NCI-H82 treated with DMSO at 0.1 percent for 48 hours (cell line): Measurements from ENCODE around the gene COL10A1.
A peak's percentile ranks its signal among the peaks of the same experiment; 100 is the strongest.
"Not testable (repeated sequence)": the region's sequence is repeated elsewhere in the genome, so short reads cannot be mapped to it uniquely, and the experiment has no call there.

Experiments
- DNase-seq: peaks from one replicate; lab custom pipeline; 2025; ENCODE audit not compliant: unreplicated experiment; lab: John Stamatoyannopoulos, UW

COL10A1 gene

DNA sequence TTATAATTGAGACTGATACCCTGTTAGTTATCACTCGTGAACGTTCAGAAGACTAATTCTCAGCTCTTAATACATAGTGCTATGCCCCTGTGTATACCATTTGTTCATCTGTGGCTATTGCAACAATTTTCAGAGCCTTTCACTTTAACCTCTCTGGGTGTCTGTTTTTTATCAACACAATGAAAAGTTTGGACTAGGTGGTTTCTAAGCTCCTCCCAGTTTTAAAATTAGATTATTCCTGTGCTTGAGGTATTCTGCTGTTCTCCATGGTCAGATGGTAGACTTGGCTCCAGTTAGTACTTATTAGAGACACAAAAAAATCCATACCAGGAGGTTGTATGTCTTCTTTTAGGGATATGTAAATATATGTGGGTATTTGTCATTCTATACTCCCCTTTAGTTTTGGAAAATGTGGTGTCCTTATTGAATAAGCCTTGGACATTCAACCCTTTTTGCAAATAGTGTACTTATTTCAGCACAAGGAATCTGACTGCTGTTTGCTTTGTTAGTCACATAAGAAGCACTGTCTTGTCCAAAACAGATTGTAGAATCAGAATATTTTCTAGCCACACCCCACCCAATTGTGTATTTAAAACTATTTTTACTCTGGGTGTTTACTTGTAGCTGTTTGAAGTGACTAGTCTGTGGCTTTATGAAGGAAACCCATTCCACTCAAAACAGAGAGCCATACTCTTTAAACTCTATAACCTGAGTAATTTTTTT, 2.0 kb upstream of the COL10A1 start:
- no peak for DNase-seq

DNA sequence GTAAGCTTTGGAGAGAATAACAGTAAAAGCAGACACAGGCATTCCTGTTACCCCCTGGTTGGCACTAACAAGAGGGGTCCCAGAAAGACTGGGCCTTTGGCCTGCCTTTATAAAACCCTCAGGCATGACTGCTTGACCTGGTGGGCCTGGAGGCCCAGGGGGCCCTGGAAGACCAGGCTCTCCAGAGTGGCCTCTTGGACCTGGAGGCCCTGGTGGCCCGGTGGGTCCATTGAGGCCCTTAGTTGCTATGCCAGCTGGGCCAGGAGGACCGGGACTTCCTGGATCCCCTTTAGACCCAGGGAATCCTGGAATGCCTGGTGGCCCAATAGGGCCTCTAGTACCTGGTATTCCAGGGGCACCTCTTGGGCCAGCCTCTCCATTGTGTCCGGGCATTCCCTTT, 5.5 kb downstream of the COL10A1 start:
- no peak for DNase-seq

DNA sequence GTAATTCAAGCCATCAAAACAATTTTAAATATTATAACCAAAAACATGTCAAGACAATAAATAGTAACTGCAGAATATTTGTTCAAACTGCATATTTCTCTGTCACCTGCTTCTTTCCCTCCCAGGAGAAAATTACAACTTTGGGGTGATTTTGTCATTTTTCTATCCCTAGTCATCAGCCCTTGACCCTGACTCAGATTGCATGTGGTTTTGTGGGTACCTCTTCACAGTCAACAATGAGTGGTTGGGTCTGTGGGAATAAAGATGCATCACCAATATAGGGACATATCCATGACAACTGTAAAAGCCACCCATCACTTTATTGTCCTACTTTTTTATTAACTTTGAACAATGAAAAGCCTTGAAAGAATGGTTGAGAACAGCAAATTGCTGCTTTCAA, 7.3 kb downstream of the COL10A1 start:
- no peak for DNase-seq

DNA sequence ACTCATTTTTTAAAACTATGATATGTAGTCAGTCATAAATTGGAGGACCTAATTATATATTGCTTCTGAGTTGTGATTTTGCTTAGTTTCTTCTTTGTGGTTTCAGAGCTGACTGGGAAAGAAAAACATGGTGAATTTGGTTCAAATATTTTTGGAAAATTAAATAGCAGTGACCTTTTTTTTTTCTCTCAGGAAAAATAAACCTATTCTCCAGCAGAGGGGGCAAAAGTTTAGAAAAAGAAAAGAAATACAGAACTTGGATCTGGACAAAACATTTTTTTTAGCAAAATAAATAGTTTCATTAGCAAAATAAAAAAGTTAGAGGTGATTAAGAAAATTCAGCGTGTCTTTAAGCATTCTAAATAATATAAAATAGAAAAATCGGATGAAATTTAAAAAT, 10.2 kb downstream of the COL10A1 start:
- no peak for DNase-seq

GRCh38 chr6:116113386-116113785, 12.5 kb downstream of the COL10A1 start:
- DNase-seq = no peak

- no peak for DNase-seq
Measured at GRCh38 chr6:116111552-116112528, 14.1 kb downstream of the COL10A1 start.

GRCh38 chr6:116108836-116109235, 17.1 kb downstream of the COL10A1 start:
- no peak for DNase-seq

GRCh38 chr6:116106146-116106545, 19.8 kb downstream of the COL10A1 start:
- DNase-seq = no peak

DNA sequence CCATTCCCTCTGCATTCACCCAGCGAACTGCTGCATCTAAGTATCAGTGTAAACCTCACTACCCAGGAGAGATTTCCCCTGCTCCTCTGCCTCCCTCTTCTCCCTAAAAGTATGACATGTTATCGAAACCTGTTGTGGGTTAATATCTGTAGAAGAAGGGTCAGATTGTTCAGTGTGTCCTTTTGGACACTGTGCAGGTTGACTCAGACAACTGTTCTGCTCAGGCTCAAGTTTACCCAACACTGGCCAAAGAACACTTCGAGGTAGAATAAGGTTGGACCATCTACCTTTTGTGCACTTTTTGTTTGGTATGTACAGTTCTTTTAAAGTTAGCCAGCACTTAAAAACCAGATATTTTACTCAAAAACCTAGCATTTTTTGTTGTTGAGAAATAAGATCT, 20.7 kb downstream of the COL10A1 start:
- DNase-seq = no peak

DNA sequence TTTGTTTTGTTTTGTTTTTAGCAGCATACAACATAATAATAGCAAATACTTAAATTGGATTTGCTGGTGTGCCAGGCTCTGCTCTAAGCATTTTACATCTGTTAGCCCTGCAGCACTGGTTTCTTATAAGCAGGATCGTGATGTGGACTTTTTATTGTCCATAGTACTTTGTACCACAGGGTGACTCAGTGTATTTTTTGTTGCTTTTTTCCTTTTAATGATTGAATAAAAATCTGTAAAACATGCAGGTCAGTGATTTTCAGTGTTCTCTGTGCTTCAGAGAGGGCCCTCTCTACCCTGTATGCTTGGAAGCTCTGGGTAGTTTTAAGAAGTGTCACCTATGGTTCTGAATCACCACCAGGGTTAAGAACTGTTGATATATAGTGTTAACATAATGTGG, 21.3 kb downstream of the COL10A1 start:
- DNase-seq = no peak

DNA sequence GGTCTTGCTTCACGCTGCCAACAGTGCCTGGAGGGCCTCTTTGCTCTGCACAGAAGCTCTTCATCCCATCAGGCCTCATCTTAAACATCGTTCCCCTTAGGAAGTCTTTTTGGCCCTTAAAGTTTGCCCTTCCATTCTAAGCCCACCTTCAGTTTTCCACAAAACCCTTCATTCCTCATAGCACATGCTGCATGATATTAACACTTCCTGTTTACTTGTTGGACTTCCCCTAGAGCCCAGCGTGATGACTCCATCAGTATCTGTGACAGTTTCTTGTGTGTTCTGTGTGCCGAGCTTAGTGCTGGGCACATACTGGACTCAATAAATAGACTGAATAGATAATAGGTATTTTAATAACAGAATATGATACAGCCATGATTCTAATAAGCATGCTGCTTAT, 23.1 kb downstream of the COL10A1 start:
- no peak for DNase-seq

GRCh38 chr6:116101790-116102189, 24.1 kb downstream of the COL10A1 start:
- DNase-seq = no peak

DNA sequence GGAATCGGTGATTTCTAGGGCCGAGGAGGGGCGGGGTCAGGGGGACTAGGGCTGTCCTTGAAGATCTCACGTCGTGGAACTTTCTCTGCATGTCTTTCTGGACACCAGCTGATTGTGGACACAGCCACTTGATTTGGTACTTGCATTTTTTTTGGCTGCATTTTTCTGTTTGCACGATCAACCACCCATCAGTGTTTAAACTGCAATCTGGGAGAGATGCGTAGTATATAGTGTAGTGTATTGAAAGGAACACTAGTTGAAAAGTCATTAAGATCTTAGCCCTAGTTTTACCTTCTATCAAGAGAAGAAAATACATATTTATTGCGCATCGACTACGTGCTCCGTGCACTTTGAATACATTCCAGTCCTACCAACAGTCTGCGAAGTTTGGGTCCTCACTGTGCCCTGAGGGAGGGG, 24.6 kb downstream of the COL10A1 start:
- peak; percentile 47 for DNase-seq

DNA sequence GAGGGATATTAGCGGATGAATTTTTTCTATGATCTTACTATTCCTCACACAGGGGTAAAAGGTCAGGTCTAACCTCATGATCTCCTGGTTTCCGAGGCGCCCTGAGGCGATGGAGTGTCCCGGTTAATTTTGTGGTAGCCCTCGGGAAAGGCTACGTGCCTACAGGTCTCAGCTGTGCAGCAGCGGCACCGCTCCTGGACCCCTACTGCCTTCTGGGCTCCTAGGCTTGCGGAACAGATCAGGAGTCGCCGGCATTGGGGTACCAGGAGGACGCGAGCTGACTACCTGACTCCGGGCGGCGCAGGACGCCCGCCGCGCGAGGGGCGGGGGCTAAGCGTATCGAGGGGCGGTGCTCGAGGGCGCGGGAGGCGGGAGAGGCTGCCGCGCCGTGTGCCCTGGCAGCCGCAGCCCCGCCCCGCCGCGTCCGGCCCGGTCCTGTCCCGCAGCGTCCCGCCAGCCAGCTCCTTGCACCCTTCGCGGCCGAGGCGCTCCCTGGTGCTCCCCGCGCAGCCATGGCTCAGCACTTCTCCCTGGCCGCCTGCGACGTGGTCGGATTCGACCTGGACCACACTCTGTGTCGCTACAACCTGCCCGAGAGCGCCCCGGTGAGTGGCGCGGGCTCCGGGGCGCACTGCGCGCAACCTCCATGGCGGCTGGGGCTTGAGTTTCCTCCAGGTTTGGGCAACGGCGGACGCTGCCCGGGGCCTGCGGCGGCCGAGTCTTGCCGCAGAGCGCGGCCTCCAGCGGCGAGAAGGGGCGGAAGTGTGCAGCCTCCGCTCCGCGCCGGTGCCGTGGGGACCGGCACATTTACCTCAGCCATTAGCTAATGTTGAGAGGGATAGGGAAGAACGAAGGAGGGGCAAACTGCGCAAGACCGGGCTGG, 25.3 kb downstream of the COL10A1 start, which contains the start of gene NT5DC1:
Gene NT5DC1, plus strand, starts transcription at position 435 of the 883 bp plus-strand sequence. Its CDS starts 78 bp downstream, at position 513.
- DNase-seq = peak; percentile 63

DNA sequence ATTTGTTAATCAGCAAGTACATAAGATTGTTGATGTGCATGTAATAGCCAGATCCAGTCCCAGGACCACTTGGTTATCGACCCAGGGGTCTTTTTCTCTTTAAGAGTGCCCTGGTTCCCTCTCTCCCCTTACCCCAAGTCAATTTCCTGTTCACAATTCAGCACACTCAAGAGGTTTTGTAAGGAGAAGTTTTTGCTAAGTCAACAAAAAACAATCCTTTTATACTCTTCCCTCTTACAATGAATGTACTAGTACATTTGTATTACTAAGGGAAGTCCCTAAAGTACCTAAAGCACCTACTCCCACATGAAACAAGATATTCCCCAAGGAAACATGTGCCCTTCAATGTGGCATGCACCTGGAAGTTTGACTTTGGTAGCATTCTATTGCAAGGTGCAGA, 26.9 kb downstream of the COL10A1 start:
- DNase-seq = no peak

- no peak for DNase-seq
Measured at GRCh38 chr6:116096979-116097816, 28.7 kb downstream of the COL10A1 start.

GRCh38 chr6:116096048-116096759, 29.7 kb downstream of the COL10A1 start:
- not testable (repeated sequence) for DNase-seq

GRCh38 chr6:116094041-116094440, 31.9 kb downstream of the COL10A1 start:
- DNase-seq = no peak

DNA sequence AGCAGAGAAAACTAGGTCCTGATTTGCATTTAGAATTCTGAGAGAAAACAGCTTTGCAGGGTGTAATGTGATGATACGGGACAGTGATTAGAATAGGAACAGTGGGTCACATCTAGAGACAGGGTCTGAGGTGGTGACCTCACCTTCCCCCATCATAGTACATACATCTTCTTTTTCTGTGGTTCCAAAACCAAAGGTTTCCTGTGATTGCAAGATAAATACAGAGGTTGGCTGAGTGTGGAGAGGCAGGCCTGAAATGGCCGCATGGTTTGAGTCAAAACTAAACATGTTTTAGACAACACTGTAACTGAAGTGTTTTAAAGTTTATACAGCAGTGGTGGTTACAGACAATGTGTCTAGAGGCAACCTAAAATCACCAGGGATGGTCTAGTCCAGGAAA, 35.7 kb downstream of the COL10A1 start:
- no peak for DNase-seq
